Ammon's horn (tissue), 1 donor: ENCODE data around the gene OLA1.

Source experiments
- DNase-seq: peaks from one replicate; pipeline ENCODE4 v3.0.0-alpha.2; 2016; ENCODE audit warnings: low spot score

Gene OLA1

GRCh38 chr2:174224665-174225288 is 23.6 kb downstream of the OLA1 start:
- no peak for DNase-seq

- DNase-seq = no peak
These were observed 24.2 kb downstream of the OLA1 start for GRCh38 chr2:174224125-174224524.

DNA sequence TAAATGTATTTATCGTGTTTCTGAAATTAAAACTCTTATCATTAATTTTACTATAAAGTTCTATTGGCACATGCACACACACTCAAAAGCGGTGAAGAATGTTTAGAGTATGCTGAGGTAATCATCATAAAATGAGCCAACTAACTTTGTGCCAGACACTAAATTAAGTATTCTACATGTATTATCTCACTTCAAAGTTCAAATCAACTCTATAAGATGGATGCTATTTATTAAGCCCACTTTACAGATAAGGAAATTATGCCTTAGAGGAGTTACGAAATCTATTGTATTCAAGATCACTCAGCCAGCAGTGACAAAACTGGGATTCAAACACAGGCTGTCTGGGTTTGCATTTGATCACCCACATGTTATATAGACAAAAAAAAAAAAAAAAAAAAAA is 24.9 kb downstream of the OLA1 start:
- DNase-seq = no peak

DNA sequence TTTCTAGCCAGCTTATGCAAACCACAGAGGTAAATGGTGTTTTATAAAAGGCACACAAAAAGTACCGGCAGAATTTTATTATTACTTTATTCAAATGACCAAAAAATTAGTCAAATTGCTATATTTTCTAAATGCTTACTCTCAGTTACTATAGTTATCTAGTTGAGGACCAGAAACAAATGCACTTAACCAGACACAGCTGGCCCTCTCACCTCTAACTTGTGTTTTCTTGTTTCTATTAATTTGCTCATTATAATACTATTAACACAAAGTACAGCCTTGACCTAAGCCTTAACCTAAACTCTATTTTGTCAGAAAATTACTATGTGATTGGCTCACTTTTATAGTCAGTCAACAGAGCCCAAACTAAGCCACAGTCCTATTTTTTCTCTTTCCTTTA is 26.2 kb downstream of the OLA1 start:
- DNase-seq = no peak

DNA sequence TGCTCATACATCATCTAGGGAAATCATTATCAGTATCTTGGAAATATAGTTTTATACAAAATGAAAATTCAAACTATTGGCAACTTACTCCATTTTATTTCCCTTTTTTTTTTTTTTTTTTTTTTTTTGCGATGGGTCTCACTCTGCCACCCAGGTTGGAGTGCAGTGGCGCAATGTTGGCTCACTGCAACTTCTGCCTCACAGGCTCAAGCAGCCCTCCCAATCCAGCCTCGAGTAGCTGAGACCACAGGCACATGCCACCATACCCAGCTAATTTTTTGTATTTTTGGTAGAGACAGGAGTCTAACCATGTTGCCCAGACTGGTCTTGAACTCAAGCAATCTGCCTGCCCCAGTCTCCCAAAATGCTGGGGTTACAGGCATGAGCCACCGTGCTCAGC is 29.0 kb downstream of the OLA1 start:
- DNase-seq = no peak

- DNase-seq = no peak
These were observed 29.6 kb downstream of the OLA1 start for GRCh38 chr2:174218773-174219172.

- no peak for DNase-seq
These were observed 30.5 kb downstream of the OLA1 start for GRCh38 chr2:174217869-174218268.

GRCh38 chr2:174211954-174212353 is 36.4 kb downstream of the OLA1 start:
- no peak for DNase-seq

DNA sequence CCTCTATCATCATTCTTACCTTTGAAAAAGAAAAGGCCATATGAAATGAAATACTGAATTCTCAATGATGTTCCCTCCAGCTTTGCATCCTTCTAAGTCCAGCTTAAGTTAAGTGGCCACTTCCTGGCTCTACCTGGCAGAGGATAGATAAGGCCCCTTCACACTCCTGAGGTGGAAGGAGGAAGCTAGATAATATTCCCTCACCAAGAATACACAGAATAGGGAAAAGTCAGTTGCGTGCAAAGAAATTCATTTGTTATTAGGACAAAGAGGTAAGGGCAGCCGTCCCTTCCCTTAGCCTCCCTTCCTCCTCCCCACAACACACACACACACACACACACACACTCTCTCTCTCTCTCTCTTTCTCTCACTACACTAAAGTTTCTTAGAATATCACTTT is 37.5 kb downstream of the OLA1 start:
- DNase-seq = no peak

DNA sequence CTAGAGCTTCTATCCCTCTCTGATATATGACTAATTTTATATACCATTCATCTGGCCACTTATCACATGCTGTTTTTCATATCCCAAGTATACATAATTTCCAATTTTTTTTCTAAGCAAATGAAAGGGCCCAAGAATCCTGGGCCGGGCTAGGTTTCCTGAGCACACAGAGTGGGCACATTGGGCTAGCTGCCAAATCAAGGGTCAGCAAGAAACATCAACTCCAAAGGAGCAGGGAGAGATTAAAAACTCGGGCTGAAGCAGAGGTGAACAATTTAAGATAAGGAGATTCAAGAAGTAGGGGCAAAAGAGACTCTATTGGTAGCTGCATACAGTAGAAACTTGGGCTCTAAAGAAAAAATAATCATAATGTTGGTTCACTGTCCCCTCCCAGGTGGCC is 39.0 kb downstream of the OLA1 start:
- no peak for DNase-seq

- DNase-seq = no peak
These were observed 40.3 kb downstream of the OLA1 start for GRCh38 chr2:174208026-174208425.

DNA sequence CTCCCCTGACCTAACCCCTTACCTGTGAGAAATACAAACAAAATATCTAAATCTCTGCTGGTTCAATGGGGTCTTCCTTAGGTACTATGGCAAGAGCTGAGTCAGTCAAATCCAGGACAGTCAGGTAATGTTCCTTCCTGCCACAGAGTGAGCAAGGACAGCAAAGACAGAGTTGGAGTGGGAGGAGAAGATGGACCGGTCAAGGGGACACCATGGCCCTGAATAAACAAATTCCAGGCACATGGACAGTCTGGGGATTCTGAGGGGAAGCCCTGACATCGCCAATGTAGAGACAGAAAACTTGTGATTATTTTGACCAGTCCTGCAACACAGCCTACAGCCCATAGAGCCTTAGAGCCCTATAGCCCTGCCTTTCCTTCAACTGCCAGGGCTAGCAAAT is 42.8 kb downstream of the OLA1 start:
- DNase-seq = no peak

- DNase-seq = no peak
These were observed 46.1 kb downstream of the OLA1 start for GRCh38 chr2:174202188-174202587.

- DNase-seq = no peak
These were observed 49.3 kb downstream of the OLA1 start for GRCh38 chr2:174198846-174199564.

DNA sequence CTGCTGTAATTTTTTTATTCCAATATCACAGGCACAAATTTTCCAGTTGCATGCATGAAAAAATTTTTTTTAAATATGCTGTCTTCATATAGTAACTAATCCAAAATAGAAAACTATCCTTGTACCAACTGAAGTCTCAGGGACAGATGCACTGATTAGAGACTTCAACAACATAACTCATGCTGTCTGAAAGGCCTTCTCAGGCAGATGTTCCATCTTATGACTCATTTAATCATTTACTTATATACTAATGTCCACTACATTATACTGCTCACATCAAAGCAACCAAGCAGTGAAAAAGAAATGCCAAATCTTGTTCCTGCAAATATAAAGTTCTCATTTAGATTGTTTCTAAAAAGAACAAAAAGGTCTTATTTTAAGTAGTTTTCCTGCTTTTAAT is 53.1 kb downstream of the OLA1 start:
- no peak for DNase-seq

GRCh38 chr2:174193737-174194136 is 54.6 kb downstream of the OLA1 start:
- DNase-seq = no peak

- no peak for DNase-seq
These were observed 55.7 kb downstream of the OLA1 start for GRCh38 chr2:174192664-174193063.

- DNase-seq = no peak
These were observed 56.8 kb downstream of the OLA1 start for GRCh38 chr2:174191342-174192074.

DNA sequence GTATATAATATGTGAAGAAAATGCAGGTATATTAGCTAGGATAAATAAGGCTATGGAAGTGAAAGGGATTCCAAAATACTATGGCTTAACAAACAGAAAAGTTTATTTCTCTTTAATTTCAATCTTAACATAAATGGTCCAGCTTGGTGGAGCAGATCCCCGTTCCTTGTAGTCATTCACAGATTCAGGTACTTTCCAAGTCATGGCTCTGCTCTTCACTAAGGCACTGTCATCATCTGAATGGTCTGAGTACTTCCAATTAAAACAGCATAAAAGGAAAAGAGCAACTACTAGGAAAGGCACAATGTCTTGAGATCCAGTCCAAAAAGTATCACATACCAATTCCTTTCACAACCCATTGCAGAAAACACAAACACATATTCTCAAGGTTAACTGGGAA is 63.4 kb downstream of the OLA1 start:
- DNase-seq = no peak

DNA sequence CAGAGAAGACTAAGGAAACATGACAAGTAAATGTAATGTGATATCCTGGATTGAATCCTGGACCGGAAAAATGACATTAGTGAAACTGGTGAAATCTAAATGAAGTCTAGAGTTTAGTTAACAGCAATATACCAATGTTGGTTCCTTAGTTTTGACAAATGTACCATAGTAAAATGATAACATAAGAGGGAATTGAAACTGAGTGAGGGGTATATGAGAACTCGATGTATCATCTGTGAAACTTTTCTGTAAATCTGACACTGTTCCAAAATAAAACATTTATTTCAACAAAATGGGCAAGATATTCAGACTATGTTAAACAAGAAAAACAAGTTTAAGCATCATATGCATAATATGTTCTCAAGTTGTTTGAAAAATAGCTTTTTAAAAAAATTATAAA is 63.8 kb downstream of the OLA1 start:
- DNase-seq = no peak

GRCh38 chr2:174183076-174183475 is 65.3 kb downstream of the OLA1 start:
- no peak for DNase-seq

DNA sequence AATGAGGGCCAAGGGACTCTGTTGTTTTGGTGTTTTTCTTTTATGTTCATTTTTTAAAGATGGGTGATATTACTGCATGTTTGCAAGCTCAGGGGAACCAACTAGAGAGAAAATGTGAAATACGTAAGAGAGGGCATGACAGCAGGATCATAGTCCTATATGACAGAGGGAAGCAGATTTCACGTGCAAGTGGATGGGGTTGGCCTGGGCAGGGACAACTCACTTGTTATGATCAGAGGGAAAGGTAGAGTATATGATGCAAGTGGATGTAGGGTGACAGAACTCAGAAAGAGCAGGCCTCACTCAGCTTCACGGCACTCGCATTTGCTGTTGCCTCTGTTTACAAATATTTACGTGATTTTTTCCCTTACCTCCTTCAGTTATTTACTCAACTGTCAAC is 67.0 kb downstream of the OLA1 start:
- DNase-seq = no peak

GRCh38 chr2:174180726-174181236 is 67.6 kb downstream of the OLA1 start:
- no peak for DNase-seq
